Heart left ventricle (tissue), 13 donors: ENCODE measurements around the gene ARSB.

Experiments used
- POLR2A ChIP-seq, 2 donors: fragments of 450-650 bp; IDR thresholded peaks; one replicate each; pipeline ENCODE4 v1.6.1; 2017; ENCODE audit warnings: antibody characterized with exemption in 2 of 2, mild to moderate bottlenecking in 2 of 2, moderate library complexity in 2 of 2
- TF ChIP-seq, protein P1 (sequence below), 12 donors: fragments of 200-600 bp; sonication (generic) in 4 of 12; IDR thresholded peaks; one replicate each; pipeline versions ENCODE4 v1.5.0 to v1.8.0; 2018 to 2022; ENCODE audit warnings: antibody characterized with exemption in 12 of 12, mild to moderate bottlenecking in 5 of 12
- donor health status: ischemic (EF 13 %, LVEDD 7.1; RV severe dilation, severe dysfunction).
- donor health status: DM: no; HTN: yes; CAD: no.
- donor health status: DM: no; HTN: no; CAD: no.
- donor health status: ischemic (EF 25% LVEDD 6.9; RV normal size, moderate dysfunction).
- donor health status: ischemic (EF 25% LVEDD 5.7; RV mildly dilated, moderate dysfunction).
- donor health status: ischemic (EF 35%, LVEDD 5.7; RV mildly dilated, moderate dysfunction).
- donor health status: nonischemic (EF 11% LVEDD 7.7; RV severe dilation, severe dysfunction).
- donor health status: DM: yes; HTN: yes; CAD: no.
- donor health status: PGD.
- donor health status: ischemic (EF 29% LVEDD 5.4; RV normal size, mild dysfunction).
- donor health status: nonischemic (EF 23%, LVEDD 6.1; RV moderate dilation, normal function).

DNA sequence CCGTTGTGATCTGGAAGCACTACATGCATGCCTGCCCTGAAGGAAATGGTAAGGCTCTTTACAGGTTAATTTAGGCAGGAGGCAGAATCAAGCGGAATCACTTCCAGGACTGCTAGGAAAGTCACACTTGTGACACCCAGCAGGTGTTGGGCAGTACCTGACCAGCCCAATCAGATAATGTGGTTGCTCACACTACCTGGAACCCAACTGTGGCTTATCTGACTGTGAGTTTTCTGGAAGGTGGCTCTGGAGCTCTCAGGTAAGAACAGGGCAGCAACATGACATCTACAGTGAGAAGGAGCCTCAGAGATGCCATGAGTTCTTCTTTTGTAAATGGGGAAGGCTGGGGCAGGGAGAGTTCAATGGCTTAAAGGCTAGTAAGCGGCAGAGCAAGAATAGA is 146.4 kb downstream of the ARSB start:
- TF ChIP-seq, protein P1, sequence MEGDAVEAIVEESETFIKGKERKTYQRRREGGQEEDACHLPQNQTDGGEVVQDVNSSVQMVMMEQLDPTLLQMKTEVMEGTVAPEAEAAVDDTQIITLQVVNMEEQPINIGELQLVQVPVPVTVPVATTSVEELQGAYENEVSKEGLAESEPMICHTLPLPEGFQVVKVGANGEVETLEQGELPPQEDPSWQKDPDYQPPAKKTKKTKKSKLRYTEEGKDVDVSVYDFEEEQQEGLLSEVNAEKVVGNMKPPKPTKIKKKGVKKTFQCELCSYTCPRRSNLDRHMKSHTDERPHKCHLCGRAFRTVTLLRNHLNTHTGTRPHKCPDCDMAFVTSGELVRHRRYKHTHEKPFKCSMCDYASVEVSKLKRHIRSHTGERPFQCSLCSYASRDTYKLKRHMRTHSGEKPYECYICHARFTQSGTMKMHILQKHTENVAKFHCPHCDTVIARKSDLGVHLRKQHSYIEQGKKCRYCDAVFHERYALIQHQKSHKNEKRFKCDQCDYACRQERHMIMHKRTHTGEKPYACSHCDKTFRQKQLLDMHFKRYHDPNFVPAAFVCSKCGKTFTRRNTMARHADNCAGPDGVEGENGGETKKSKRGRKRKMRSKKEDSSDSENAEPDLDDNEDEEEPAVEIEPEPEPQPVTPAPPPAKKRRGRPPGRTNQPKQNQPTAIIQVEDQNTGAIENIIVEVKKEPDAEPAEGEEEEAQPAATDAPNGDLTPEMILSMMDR (IDR thresholded peaks at IDR 0.05), result no peak
- TF ChIP-seq POLR2A (IDR thresholded peaks at IDR 0.05), result no peak
